Measurements from ENCODE around the gene ZNF322.
"Not testable (repeated sequence)": the region's sequence is repeated elsewhere in the genome, so short reads cannot be mapped to it uniquely, and the experiment has no call there.

The ZNF322 gene, protein sequence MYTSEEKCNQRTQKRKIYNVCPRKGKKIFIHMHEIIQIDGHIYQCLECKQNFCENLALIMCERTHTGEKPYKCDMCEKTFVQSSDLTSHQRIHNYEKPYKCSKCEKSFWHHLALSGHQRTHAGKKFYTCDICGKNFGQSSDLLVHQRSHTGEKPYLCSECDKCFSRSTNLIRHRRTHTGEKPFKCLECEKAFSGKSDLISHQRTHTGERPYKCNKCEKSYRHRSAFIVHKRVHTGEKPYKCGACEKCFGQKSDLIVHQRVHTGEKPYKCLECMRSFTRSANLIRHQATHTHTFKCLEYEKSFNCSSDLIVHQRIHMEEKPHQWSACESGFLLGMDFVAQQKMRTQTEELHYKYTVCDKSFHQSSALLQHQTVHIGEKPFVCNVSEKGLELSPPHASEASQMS

DNA sequence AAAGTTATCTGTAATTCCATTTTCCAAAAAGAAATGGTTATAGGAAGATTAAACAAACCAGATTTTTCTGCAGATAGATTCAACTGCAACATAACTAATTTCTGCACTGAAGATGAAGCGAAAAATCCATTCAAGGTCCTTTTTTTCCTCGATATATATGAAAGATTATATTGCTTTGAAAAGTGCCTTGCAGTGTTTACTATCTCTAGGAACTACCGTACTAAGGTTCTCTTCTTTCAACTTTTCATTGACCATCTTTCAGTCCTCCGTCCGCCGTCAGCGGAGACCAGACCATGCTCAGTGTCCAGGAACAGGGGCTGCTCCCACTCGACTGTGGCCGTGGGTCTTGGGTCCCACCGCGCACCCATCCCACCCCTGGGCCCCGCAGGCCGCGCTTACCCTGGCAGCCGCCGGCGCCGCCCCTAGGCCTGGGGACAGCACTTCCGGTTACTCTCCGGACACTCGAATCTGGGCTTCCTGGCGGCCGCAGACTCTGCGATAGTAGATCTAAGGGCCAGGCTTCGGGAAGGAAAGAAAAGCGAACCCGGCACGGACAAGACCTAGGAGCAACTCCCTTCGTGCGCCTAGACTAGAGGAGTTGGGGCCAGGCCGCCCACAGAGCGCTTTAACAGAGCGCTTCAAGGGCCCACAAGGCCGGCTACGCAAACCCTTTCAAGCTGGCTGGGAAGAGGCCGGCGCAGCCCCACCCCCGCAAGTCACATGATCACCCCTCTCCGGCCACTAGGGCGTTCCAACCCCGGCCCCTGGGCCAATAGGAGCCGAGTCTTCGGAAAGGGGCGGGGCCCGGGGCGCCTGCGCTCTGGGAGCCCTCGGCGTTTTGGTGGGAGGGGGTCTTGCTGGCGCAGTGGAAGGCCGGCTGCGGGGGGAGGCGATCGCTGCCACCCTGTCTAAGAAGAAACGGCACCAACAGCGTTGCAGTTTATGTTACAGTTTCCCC is at the start of gene ZNF322:
TSS of gene ZNF322 (minus strand) at position 705 of the 958 bp plus-strand sequence. CDS start 21,193 bp downstream, outside the sequence.
- peak within 1 kb of the TSS; percentile 79 for H3K27ac ChIP-seq
- TF ChIP-seq, protein P1, sequence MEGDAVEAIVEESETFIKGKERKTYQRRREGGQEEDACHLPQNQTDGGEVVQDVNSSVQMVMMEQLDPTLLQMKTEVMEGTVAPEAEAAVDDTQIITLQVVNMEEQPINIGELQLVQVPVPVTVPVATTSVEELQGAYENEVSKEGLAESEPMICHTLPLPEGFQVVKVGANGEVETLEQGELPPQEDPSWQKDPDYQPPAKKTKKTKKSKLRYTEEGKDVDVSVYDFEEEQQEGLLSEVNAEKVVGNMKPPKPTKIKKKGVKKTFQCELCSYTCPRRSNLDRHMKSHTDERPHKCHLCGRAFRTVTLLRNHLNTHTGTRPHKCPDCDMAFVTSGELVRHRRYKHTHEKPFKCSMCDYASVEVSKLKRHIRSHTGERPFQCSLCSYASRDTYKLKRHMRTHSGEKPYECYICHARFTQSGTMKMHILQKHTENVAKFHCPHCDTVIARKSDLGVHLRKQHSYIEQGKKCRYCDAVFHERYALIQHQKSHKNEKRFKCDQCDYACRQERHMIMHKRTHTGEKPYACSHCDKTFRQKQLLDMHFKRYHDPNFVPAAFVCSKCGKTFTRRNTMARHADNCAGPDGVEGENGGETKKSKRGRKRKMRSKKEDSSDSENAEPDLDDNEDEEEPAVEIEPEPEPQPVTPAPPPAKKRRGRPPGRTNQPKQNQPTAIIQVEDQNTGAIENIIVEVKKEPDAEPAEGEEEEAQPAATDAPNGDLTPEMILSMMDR (conservative IDR thresholded peaks at IDR 0.05) = no peak
- peak; percentile 94 for TF ChIP-seq ZFX (IDR thresholded peaks at IDR 0.05)

DNA sequence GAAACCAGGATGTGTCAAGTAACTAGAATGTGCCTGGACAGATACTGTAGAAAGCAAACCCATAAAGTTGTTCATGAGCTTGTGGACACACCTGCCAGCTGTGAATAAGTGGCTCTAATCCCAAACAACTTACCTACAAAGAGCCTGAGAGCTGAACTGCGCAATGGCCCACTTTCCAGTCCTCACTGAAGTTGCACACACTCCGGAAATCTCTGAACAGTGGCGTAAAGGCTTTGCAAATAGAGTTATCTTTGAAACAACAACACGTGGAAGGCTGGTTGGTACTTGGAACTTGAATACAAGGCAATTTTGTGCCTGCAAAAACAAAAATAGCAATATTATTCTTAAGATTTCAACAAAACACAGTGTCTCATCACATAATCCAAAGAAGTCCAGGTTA is 46.2 kb upstream of the ZNF322 start:
- H3K27ac ChIP-seq = not testable (repeated sequence)

DNA sequence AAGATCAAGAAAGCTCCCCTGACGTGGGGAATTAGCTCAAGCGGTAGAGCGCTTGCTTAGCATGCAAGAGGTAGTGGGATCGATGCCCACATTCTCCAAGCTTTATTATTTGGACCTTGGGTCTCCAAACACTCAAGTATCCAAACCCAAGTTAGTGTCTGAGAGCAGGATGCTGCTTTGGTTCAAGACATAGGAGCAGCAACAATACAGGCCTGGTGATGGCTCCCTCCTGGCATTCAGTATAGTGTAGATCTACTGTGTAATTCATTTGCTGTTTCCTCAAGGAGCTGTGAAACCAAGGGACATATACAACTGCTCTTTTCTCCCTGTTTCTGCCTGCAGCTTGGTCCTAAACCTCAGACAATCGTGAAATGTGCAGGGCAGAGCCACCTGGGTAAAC is 45.8 kb upstream of the ZNF322 start:
- not testable (repeated sequence) for H3K27ac ChIP-seq

DNA sequence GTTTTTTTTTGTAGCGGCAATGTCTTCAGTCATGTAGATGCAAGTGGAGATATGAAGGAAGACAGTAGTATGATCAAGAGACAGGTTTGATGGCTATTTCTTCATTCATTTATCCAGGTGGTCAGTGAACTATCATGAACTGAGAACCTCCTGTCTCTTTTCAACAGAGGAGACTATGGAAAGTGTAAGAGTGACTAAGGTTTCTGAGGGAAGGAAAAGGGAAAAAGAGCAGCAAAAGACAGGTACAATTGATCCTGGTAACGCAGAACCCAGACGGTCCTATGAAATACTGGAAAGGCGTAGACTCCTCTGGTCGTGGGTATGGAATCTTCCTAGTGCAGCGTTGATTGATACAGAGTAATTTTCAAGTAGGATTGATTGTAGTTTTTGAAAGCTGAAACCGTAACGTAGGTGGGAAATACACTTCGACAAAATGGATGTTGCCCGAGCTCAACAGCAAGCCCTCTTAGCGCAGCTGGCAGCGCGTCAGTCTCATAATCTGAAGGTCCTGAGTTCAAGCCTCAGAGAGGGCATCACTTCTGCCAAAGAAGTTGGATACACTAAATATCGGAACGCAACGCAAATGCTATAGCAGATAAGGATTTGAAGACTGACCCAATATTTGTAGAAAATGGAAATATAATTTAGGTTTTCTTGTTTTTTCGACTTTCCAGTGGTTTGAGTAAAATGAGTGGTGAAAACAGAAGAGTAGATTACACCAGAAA is 41.6 kb upstream of the ZNF322 start:
- not testable (repeated sequence) for H3K27ac ChIP-seq

DNA sequence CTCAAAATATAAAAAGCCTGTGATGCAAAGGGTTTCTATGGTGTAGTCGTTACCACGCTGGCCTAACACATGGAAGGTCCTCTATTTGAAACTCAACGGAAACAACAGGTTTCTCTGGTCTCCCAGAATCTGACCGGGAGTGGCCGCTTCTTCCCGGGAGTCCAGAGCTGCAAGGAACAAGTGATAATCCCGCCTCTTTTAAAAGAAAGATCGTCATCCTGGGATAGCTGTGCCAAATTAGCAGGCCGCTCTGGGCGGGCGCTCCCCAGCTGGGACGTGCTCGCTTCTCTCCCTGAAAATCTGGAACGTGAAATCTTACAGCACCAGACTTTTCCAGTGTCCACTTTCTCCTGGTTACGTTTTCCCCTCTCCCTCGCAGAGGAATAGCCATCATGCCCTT is 38.0 kb upstream of the ZNF322 start:
- not testable (repeated sequence) for H3K27ac ChIP-seq

DNA sequence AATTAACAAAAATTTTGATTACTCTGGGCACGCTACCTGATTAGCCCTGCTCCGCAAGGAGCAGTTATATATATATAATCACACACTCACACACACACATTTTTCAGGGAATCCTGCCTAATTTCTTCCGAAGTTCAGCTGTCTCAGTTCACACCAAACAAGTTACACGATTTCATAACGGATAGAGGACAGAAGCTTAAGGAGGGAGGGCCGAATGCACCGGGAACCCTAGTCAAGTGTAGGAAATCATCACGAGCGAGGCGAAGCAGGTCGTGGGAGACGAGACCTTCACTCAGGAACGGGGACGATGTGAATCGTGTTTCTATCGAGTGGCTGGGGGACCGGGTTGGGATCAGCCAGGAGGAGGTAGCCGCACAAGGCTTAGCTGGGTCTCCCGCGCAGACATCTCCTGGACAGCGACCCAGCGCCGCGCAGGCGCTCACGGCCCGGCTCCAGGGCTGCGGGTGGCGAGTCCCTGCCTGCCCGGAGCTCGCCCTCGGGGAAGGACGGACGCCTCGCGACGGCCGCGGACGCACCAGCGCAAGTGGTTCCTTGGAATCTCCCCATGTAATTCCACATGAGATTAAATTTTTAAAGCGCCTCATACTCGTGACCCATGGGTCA is 29.9 kb upstream of the ZNF322 start:
- H3K27ac ChIP-seq = not testable (repeated sequence)

DNA sequence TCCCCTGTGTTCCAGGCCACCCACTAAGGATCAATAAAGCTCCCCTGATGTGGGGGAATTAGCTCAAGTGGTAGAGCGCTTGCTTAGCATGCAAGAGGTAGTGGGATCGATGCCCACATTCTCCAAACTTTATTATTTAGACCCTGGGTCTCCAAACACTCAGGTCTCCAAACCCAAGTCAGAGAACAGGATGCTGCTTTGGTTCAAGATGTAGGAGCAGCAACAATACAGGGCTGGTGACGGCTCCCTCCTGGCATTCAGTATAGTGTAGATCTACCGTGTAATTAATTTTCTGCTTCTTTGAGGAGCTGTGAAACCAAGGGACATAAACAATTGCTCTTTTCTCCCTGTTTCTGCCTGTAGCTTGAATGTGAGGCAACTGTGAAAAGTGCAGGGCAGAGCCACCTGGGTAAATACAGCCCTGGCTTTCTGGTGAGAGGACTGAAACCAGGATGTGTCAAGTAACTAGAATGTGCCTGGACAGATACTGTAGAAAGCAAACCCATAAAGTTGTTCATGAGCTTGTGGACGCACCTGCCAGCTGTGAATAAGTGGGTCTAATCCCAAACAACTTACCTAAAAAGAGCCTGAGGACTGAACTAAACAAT is 23.0 kb upstream of the ZNF322 start:
- H3K27ac ChIP-seq = not testable (repeated sequence)

DNA sequence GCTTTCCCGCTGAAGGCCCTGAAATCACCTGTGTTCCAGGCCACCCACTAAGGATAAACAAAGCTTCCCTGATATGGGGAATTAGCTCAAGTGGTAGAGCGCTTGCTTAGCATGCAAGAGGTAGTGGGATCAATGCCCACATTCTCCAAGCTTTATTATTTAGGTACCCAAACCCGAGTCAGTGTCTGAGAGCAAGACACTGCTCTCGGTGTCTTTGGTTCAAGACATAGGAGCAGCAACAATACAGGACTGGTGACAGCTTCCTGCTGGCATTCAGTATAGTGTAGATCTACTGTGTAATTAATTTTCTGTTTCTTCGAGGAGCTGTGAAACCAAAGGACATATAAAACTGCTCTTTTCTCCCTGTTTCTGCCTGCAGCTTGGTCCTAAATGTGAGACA is 13.7 kb upstream of the ZNF322 start:
- not testable (repeated sequence) for H3K27ac ChIP-seq

DNA sequence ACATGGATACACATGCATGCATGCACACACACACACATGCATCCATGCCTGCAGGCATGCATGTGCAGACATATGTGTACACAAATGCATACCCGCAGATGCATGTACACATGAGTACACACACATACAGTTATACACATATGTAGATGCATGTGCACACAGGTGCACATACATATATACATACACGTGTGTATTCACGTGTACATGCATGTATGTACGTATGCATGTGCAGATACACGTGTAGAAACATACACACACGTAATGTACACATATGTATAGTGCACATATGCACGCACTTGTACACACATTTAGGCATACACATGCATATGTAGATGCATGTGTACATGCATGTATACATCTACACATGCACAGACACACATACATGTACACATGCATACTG is 11.0 kb upstream of the ZNF322 start:
- not testable (repeated sequence) for H3K27ac ChIP-seq

DNA sequence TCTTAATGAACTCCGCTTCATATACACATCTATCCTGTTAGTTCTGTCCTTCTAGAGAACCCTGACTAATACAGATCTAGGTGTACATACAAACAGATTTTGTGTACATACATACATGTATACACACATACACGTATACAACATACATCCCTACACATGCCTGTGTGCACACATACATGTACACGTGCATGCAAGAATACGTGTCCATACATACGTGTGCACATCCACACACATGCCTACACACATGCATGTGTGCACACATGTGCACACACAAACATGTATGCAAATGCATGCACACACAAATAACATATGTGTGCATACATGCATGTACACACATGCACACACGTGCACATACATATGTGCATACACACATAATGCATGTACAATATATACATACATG is 10.5 kb upstream of the ZNF322 start:
- not testable (repeated sequence) for H3K27ac ChIP-seq

DNA sequence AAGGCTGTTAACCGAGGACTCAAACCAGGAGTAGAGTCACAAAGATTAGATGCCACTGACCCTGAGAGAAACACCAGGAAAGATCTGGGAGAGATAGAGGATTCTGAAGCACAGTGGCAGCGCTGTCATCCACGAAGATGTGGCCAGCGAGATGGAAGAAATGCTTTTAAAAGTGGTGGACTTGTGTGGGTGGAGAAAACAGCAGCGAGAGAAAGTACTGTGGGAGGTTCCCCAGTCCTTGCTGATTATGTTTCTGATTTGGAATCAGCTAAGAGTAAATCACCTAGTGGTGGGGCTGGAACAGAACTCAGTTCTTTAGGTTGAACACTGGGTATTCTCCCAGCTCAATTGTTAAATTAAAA is 435 bp upstream of the ZNF322 start:
- TF ChIP-seq ZFX (IDR thresholded peaks at IDR 0.05) = no peak
- TF ChIP-seq, protein P1 (conservative IDR thresholded peaks at IDR 0.05) = peak; percentile 29
- peak overlapping the region; percentile 79 for H3K27ac ChIP-seq

DNA sequence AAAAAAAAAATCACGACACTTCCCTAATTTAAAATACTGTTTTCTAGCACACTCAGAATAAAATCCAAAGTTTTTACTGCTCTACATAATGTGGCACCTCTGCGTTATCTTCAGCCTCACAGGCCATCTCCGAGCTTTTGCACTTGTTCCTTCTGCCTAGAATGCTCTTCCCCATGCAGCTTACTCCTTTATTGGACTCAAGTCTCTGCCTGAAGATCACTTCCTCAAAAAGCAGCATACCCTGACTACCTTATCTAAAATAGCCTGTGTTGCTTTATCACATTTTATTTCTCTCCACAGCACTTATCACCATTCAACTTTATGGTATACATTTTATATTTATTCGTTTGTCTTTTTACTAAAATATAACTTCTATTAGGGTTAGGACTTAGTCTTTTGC is 2.3 kb downstream of the ZNF322 start:
- no peak for TF ChIP-seq ZFX (IDR thresholded peaks at IDR 0.05)
- TF ChIP-seq, protein P1 (conservative IDR thresholded peaks at IDR 0.05) = no peak
- no peak overlapping the region for H3K27ac ChIP-seq
